HFF-Myc (cell line): Measurements from ENCODE around the gene CLIC6.
"Not testable (repeated sequence)": the region's sequence is repeated elsewhere in the genome, so short reads cannot be mapped to it uniquely, and the experiment has no call there.

Experiments
- DNase-seq: peaks from one replicate; pipeline ENCODE4 v3.0.0-alpha.2; 2011; ENCODE audit warnings: low read depth; ENCODE audit errors: extremely low read depth
- H3K4me3 ChIP-seq: replicated peaks from 2 replicates; pipeline ENCODE4 v1.5.1; 2011; ENCODE audit warnings: low read depth, mild to moderate bottlenecking, control low read depth, low read length
- TF ChIP-seq, protein P1 (sequence below): IDR thresholded peaks from 2 replicates; pipeline ENCODE4 v1.5.1; 2012; ENCODE audit warnings: mild to moderate bottlenecking, low read depth, low read length, control low read depth; ENCODE audit errors: missing control alignments

CLIC6 gene

DNA sequence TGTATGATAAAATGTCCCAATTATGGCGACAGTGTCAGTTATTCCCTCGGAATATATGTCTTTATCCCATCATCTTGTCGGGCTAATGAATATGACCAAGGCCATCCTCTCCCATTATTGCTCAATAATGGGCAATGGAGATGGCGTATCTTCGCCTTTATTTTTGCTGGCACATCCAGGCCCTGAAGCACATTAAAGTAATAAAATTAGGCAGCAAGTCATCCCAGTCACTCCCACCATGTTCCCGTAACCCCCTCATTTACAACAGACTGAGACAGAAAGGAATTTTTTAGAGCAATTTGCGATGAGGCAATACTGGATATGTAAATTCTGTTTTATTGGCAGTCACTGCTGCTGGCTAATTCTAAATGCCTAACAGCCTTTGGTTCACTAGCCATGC is 35.3 kb downstream of the CLIC6 start:
- DNase-seq, result no peak
- TF ChIP-seq, protein P1, sequence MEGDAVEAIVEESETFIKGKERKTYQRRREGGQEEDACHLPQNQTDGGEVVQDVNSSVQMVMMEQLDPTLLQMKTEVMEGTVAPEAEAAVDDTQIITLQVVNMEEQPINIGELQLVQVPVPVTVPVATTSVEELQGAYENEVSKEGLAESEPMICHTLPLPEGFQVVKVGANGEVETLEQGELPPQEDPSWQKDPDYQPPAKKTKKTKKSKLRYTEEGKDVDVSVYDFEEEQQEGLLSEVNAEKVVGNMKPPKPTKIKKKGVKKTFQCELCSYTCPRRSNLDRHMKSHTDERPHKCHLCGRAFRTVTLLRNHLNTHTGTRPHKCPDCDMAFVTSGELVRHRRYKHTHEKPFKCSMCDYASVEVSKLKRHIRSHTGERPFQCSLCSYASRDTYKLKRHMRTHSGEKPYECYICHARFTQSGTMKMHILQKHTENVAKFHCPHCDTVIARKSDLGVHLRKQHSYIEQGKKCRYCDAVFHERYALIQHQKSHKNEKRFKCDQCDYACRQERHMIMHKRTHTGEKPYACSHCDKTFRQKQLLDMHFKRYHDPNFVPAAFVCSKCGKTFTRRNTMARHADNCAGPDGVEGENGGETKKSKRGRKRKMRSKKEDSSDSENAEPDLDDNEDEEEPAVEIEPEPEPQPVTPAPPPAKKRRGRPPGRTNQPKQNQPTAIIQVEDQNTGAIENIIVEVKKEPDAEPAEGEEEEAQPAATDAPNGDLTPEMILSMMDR, result no peak
- H3K4me3 ChIP-seq, result no peak overlapping the region

DNA sequence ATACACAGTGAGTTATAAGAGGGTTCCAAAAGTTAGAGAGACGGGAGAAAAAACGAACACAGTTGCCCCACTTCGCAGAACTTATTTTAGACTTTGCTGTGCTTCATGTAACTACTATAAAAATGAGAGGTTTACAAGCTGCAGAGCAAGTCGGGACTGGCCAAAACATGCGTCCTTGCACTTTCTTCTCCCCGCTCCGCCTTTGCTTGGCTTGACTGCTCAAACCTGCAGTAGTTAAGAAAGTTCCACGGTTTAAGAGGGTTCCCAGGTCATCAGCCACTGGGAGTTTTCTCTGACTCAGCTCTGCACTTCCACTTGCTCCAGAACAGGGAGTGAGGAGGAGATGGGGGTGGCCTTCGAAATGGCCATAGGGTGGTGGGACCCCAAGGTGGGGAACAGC is 36.2 kb downstream of the CLIC6 start:
- TF ChIP-seq, protein P1, result no peak
- H3K4me3 ChIP-seq, result no peak overlapping the region
- DNase-seq, result no peak

DNA sequence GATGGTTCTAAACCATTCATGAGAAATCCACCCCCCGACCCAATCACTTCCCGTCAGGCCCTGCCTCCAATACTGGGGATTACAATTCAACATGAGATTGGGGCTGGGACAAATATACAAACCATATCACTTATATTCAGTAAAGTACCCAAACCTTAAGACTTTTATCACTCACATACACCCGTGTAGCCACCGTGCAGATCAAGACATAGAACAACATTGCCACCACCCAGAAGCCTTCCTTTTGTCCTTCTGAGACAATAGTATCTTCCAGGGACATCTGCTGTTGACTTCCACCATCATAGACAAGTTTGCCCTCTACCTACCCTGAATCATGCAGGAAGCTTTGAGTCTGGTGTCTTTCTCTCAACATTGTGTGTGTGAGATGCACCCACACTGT is 37.5 kb downstream of the CLIC6 start:
- H3K4me3 ChIP-seq, result no peak overlapping the region
- no peak for DNase-seq
- TF ChIP-seq, protein P1, result no peak

DNA sequence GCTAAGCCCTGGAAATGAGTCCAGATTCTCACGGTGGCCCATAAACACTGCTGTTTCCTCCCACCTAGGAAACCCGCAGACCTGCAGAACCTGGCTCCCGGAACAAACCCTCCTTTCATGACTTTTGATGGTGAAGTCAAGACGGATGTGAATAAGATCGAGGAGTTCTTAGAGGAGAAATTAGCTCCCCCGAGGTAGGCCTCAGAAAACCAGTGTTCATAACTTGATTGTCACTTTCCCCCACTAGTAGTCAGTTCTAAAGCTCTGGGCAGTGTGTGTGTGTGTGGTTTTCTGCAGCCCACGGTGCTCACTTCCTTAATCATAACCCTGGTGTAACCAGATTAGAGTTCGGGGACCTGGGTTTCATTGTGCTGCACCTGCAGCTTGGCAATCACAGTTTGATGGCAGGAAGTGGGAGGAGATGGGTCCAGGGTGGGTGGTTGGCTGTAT is 39.1 kb downstream of the CLIC6 start:
- no peak overlapping the region for H3K4me3 ChIP-seq
- TF ChIP-seq, protein P1, result no peak
- DNase-seq, result no peak

DNA sequence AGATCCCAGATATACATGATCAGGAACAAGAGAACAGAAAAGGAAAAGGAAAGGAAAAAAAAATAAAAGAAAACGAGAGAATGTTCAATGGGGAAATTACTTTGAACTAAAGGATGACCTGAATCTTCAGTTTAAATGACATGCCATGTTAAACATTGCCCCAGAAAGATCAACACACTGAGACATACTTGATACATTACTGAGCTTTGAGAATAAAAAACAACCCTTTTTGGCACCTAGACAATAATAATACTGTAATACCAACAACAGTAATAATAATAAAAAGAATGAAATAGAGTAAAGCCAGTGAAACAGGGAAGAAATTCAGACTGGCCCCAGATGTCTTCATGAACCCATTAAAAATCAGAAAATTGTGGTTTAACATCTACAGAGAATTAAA is 44.8 kb downstream of the CLIC6 start:
- no peak overlapping the region for H3K4me3 ChIP-seq
- DNase-seq, result no peak
- TF ChIP-seq, protein P1, result no peak

DNA sequence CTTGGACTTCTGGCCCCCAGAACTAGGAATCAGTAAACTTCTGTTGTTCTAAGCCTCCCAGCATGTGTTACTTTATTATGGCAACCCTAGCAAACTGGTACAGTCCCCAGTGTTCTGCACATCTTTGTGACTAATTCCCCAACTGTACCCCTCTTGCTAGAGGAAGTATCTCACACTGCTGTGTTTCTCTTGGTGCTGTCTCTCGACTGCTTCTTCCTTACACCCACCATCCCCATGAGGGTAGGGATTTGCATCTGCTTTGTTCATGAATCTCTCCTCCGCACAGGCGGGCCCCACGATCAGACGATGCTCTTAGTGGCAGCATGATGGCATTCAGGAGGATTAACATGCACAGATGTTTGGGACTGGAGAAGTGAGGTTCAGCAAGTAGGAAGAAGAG is 46.7 kb downstream of the CLIC6 start:
- H3K4me3 ChIP-seq, result no peak overlapping the region
- DNase-seq, result no peak
- TF ChIP-seq, protein P1, result no peak

DNA sequence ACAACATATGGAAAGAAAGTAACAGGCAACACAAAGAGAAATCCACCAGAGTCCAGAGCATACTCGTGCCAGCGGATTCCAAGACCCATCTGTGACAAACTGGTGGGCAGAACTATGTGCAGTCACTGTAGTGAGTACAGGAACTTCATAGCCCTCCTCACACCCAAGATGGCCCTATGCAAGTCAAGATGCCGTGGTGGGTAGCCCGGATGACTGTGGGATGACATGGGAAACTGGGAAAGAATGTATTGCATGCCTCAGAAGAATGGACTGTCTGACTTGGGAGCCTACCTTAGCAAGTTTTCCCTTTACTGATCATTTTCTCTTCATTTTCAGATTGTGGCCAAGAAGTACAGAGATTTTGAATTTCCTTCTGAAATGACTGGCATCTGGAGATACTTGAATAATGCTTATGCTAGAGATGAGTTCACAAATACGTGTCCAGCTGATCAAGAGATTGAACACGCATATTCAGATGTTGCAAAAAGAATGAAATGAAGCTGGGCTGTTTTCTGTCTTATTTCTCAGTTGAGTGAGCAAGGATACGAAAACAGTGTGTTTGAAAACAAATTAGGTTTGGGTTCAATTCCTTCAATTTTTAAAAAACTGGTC is 47.3 kb downstream of the CLIC6 start:
- DNase-seq, result no peak
- no peak overlapping the region for H3K4me3 ChIP-seq
- TF ChIP-seq, protein P1, result no peak

DNA sequence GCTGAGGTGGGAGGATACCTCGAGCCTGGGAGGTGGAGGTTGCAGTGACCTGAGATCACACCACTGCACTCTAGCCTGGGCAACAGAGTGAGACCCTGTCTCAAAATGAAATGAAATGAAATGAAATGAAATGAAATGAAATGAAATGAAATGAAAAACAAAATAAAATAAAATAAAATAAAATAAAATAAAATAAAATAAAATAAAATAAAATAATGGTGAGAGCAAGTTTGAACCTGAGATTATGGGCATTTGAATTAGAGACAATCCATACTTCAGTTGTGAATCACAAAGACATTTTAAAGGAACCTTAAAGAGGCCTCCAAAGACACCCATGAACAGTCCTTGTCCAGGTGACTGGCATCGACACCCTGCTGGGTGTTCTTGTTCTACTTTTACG is 49.7 kb downstream of the CLIC6 start:
- not testable (repeated sequence) for DNase-seq, H3K4me3 ChIP-seq
